HG02588 (cell line): ENCODE results near the gene ACTR1B.
"Not testable (repeated sequence)": the region's sequence is repeated elsewhere in the genome, so short reads cannot be mapped to it uniquely, and the experiment has no call there.

ENCODE experiments used
- ATAC-seq: cut with Tn5 transposase; IDR thresholded peaks from one replicate; pipeline ENCODE4 v1.9.1; 2021; ENCODE audit warnings: mild to moderate bottlenecking, moderate library complexity; ENCODE audit not compliant: unreplicated experiment

ACTR1B gene

DNA sequence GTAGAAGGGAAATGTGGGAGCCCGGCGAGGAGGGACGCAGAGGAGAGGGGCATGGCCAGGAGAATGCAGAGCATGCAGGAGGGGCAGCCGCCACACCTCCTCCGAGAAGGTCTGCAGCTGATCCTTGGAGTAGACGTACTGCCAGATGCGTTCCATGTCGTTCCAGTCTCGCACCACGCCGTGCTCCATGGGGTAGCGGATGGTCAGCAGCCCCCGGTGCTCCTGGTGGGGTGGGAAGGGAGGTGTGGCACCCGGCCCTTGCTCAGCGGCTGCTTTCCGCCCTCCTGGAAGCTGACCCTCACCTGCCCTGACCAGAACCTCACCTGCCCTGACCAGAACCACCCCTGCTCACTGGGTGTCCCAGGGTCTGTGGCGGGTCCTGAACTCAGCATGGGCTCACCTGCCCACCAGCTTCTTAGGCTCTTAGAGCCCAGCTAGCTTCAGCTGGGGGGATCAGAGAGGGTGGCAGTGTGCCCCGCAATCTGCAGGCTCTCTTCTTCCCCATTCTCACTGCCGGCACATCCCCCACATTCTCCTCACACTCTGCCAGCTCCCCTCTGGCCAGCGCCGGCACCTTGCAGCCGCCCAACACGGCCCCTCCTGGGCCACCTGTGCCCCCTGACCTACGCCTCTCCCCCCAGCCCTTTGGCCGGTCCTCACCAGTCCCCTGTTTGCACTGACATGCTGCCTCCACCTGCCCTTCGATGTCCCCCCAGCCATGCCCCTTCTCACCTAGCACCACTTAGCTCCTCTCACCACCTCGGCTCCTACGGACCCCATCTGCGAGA, 4.4 kb downstream of the ACTR1B start:
- ATAC-seq: no peak

DNA sequence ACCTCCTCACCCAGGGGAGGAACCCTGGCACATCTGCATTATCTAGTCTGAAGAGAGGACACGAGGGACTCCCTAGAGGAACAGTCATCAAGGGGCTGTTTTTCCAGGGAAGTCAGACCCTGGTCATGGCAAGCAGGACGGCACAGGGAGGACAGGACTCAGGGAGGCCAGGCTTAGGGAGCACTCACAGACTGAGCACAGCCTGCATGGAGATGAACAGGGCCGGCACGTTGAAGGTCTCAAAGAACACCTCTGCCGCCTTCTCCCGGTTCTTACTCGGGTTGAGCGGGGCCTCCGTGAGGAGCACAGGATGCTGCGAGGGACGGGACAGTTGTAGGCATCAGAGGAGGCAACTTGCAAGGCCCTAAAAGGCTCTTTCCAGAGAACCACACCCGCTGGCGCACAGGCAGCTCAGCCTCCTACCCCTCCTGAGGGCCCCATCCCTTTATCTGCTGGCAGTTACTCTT, 5.1 kb downstream of the ACTR1B start:
- no peak for ATAC-seq

DNA sequence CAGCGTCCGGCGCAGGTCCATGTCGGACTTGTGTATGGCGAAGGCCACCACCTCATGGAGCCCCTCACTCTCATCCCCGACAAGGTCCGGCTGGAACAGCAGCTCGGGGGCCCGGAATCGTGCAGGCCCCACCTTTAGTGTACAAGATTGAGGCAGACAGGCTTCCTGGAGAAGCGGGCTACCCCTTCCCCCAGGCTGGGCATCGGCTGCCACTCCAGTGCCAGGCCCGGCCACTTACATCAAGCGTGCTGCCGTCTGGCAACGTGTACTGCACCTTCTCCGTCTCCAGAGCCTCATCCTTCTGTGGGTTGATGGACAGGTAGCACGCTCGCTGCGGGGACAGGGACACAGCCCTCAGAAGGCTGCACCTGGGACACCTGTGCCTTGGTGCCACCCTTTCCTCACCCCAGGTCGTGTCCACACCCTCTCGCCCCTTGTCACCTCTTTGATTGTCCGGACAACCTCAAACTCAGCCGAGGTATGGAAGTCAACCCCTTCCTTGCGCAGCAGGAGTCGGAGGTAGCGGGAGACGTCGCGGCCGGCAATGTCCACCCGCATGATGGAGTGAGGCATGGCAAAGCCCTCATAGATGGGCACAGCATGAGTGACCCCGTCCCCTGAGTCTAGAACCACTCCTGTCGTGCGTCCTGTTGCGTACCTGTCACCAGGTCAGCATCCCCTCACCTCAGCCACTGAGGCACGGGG, 5.7 kb downstream of the ACTR1B start:
- no peak for ATAC-seq

DNA sequence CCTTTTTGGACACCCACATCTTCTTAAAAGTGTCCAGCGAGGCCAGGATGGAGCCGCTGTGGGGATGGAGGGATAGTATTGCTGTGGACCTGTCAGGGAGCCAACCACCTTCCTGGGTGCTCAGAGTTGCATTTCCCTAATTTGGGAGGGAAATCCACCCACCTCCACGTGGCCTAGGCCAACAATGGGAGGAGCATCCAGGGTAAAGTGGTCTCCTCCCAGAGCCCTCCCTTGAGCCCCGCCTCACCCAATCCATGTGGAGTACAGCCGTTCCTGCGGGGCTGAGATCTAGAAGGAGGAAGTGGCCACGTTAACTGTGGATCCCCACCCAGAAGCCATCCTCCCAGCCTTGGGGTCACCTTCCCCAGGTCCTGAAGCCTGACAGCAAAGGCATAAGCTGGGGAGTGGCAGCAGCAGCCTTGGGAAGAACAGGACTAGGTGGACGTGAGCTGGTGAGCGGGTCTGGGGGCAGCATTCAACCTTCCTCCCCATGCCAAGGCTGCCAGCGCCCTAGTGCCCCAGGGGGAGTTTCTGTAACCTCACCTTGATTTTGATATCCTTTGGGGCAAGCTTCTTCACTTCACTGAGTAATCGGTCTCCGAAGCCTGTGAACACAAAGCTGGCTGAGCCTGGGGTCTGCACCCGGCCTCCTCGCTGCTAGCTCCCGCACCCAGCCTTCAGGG, 6.8 kb downstream of the ACTR1B start:
- ATAC-seq: no peak

DNA sequence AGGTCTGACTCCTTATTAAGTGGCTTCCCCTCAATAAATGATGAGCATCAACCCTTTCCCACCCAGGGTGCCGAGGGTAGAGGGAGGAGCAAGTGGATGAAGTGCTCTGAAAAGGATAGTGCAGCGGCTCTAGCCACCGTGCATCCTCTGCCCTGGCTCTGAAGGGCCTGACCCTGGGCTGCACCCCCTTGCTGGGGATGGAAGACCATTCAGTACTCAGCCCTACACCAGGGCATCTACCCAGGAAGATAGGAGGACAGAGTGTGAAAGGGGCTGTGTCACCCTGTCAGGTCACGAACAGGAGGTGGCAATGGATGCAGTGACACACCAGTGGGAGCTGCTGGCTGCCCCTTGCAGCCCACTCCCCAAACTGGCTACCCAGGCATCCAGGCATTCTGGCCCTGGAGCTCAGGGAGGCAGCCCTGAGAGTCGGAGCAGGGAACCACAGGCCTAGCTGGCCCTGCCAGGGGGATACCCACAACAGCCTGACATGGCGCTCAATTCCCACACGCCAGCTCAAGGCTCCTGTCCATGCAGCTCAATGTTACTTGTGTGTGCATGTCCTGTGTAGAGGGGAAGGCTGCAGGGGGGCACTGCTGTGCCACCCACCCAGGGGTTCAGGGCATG, 7.6 kb downstream of the ACTR1B start:
- ATAC-seq: no peak

DNA sequence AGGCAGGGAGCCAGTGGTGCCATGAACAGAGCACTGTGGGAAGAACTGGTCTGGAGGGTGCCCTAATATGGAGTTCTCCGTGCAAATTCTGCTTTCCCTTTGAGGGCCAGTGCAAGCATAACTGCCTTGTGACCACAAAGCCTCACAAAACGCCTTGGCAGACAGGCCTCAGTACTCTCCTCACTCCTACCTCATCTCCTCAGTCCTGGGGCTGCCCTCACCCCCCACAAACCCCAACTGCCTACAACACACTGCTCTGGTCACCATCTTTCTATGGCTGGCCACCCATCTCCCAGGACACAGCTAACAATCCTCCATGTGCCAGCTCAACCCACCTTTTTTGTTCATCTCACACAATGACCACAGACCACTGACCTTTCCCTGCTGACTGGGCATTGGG, 9.1 kb downstream of the ACTR1B start:
- no peak for ATAC-seq

DNA sequence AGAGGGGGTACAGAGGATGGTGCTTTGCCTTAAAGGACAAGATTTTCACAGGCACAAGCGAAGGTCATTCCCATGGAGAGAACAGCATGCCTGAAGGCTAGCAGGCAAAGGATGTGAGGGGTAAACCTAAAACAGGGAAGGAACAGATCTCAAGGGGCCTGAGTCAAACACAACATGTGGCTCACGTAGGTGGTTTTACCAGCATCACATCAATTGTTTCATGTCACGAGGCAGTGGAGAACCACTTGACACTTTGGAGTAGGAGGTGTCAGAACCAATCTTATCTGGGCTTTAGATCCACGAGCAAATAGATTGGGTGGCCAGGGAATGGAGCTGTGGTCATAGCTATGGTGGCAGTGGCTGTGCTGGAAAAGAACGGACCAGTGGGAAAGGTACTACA, 9.5 kb downstream of the ACTR1B start:
- no peak for ATAC-seq

DNA sequence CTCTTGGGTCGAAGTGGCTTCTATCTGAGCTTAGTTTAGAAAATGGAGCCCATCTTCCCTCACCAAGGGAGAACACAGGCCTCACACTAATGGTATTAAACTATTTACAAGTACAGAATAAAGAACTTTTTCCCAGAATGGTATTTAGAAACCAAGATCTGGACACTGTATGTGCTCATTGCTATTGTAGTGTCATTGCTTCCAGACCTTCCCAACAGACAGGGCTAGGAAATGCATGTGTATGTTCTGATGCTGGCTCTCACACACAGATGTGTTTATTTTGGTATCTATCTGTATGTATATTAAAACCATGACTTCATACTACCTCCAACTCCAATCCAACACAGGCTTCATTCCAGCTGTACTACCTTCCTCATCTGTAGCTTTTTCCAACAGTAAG, 10.0 kb downstream of the ACTR1B start:
- ATAC-seq: no peak

DNA sequence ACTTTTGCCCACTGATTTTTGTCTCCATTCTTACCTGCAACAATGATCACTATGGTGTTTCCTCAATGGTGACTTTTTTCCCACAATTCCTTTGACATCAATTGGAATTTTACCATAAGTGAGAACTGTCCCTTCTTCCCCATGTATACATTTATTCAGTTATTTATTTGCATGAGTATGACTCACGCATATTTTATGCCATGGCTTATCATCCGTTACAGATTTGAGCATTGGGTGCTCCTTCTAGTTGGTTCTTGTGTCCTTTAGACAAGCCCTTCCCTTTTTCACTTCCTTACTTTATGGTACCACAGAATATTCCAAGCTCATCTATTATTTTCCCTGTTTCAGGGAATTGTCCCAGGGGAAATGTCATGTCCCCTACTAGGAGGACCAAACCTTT, 10.4 kb downstream of the ACTR1B start:
- ATAC-seq: no peak

DNA sequence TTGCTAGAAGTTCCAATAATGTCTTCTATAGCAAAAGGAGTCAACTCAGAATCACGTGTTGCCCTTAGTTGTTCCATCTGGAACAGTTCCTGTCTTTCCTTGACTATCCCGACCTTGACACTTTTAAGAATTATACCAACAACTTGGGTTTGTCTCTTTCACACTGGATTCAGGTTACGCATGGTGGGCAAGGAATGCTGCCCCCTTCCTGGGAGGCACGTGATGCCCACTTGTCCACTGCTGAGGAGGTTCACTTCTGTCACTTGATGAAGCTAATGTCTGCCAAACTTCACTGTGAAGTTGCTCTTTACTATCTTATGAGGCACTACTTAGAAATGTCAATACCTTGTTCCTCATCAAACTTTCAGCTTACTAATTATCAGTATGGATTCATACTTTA, 12.7 kb downstream of the ACTR1B start:
- no peak for ATAC-seq

DNA sequence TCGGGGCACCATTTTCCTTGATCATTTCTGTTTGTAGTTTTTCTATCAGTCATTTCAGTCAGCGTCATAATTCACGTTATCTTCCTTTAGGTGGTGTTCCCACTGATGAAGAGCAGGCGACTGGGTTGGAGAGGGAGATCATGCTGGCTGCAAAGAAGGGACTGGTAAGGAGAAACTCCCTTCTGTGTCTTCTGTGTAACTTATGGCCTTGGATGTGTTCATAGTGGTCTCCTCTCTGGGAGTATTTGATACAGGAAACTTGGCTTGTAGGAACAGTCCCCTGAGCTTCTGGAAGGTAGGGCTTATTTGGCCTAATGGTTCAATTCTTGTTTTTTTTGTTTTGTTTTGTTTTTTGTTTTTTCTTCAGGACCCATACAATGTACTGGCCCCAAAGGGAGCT, 16.9 kb downstream of the ACTR1B start:
- no peak for ATAC-seq

DNA sequence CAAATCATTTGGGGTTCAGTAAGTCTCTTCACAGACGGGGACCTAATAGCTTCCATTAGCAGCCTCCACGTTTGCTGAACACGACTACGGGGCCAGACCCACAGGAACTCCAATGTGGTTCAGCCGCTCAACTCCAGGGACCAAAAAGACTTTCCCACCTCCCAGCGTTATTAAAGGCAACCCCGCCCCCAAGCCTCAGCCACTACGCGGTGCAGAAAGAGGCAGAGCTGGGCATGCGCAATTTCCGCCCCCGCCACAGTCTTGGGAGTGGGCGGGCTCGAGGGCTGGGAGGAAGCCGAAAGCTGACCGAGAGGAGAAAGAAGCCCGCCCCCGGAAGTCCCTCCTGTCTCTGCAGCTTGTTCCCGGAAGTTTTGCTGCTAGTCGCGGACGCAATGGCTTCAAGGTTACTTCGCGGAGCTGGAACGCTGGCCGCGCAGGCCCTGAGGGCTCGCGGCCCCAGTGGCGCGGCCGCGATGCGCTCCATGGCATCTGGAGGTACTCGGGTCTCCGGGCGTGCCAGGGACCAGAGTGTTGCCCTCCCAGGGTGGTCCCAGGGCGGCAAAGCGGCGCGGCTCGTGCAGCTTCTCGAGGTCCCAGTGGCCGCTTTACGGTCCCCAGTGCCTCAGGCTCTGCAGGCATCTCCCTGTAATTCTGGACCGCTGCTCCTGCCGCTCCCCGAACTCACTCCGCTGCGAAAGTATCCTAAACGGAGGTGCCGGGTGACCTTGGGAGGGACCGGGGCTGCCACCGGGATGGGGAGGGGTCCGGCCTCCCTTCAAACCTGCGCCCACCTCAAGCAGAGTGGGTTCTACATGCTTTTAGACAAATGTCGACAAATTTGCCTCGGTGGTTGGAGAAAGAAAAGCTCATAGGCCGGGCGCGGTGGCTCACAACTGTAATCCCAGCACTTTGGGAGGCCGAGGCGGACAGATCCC, 17.9 kb downstream of the ACTR1B start, which contains the start of gene COX5B:
COX5B (plus strand) TSS at position 368 of the 935 bp plus-strand sequence; CDS start at position 393, 25 bp downstream.
- ATAC-seq: peak; percentile 93

DNA sequence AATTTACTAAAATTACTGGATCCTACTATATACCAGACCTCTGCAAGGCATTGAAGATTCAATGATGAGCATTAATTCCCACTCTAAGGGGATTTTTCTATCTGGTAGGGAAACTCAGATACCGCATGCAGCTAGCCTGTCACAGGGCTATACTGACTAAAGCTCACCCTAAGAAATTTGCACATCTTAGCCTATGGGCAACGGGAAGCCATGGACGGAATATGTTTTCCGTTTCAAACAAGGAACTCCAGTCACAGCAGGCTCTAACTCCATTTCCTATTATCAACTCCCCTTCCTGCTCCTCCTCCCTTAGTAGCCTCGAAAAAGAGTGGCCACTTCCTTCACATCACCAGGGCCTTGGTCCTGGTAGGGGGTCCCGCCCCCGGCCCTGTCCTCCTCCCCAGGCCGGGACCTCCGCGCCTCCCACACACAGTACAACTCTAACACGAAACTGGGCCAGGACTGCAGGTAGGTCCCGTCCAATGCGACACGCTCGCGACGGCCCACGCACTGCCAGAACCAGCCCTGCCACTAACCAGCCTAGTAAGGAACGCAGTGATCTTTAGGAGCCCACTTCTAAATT, 18.6 kb downstream of the ACTR1B start:
- peak; percentile 22 for ATAC-seq

DNA sequence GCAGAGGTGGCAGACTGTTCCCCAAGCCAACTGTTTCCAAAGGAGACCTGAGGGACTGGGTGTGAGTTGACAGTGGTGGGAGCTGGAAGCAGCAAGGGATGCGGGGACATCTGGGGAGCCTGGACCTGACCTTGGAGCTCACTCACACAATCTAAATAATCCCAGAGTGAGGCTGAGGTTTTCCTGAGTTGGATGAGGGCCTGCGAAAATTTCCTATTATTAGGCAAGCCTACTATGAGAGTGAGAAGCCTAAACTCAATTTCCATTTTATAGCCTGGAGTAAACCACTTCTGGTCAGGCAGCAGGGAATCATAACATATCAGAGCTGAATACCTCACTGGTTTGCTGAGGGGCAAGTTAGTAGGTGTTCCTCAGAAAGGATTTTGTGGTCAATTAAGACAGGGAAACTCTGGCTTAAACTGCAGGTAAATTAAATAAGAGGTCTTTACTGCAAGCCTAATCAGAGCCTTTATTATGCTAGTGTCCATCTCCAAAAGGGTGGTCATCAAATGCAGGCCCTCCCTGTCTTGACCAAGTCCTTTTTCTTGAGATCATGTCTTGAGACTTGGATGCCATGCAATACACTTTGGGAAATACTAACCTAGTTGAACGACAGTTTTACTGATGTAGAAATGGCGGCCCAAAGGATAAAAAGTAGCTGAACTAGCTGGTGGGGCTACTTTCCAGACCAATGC, 19.7 kb downstream of the ACTR1B start:
- no peak for ATAC-seq

DNA sequence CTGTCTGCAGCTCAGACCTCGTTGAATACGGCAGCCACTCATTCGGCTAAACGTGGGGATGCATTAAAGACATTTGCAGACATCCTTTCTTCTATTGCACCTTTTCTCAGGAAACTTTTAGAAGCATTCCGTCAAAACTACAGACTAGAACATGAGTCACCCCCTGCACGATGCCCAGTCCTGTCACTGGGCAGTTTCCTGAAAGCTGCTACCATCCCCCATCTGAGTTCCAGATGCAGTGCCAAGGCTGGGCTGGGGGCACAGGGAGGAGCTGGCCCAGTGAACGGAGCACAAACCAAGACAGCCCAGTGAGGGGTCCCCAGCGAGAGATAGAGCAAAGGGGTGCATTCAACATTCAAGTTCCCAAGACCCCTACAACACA, 37.8 kb downstream of the ACTR1B start:
- not testable (repeated sequence) for ATAC-seq

DNA sequence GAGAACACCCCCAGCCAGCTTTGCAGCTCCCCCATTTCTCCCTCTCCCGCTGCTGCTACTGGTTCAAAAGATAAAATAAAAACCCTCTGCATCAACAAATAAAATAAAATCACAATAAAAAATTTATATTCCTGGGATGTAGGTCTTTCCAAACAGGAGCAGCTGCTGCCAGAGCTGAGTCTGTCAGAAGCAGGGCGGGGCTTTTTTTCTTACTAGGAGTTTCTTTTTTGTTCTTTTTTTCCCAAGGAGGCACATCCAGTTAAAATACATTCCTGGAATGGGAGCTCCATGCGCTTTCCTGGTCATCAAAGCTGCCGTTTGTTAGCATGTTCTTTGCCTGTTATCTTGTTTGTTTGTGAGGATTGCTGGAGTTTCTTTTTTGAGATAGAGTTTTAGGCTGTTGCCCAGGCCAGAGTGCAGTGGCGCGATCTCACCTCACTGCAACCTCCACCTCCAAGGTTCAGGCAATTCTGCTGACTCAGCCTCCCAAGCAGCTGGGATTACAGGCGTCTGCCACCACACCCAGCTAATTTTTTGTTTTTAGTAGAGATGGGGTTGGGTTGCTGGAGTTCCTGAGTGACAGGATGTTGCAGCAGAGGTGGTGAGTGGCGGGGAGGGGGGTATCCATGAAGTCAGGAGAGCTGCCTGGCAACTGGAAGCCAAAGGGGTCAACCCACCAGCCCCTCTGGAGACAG, 38.3 kb downstream of the ACTR1B start:
- not testable (repeated sequence) for ATAC-seq

DNA sequence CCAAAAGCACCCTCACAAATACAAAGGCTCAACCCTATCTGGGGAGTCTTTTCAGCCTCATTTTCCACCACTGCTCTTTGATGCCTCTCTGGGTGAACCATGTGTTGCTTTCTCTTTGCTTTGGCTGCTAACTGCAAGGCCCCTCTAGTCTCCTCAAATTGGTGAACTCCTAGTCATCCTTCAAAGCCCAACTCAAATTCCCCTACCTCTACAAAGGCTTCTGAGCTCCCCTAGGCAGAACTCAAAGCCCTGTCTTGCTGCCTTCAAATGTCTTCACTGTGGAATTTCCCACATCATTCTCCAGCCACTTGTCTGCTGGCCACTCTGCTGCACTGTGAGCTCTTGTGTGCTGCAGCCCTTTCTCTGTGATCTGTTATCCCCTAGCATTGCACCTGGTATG, 40.9 kb downstream of the ACTR1B start:
- not testable (repeated sequence) for ATAC-seq

DNA sequence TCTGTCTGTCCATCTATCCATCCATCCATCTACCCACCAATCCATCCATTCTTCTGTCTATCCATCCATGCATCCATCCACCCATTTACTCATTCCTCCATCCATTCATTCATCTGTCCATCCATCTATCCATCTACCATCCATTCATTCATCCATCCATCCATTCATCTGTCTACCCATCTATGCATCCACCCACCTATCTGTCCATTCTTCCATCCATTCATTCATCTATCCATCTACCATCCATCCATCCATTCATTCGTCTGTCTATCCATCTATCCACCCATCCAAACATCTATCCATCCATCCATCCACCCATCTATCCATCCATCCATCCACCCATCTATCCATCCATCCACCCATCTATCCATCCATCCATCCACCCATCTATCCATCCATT, 43.4 kb downstream of the ACTR1B start:
- ATAC-seq: not testable (repeated sequence)
